GM06990 (cell line): Measurements from ENCODE around the gene CACNA1A.

Source experiments
- DNase-seq: peaks from one replicate; pipeline ENCODE4 v3.0.0-alpha.2; 2011; ENCODE audit not compliant: insufficient read length; ENCODE audit errors: extremely low read depth
- H3K27me3 ChIP-seq: replicated peaks from 2 replicates; pipeline ENCODE4 v1.6.0; 2011; ENCODE audit warnings: low read length; ENCODE audit not compliant: control insufficient read depth, insufficient read depth
- H3K36me3 ChIP-seq: 2 replicates; pipeline ENCODE4 v1.5.1; 2011; ENCODE audit warnings: low read length; ENCODE audit not compliant: control insufficient read depth, insufficient read depth
- H3K4me3 ChIP-seq: replicated peaks from 2 replicates; pipeline ENCODE4 v1.5.1; 2011; ENCODE audit warnings: low read depth, mild to moderate bottlenecking, control low read depth, low read length
- CTCF ChIP-seq: IDR thresholded peaks from 2 replicates; pipeline ENCODE4 v1.5.1; 2011; ENCODE audit warnings: low read length, control low read depth, mild to moderate bottlenecking, inconsistent platforms; ENCODE audit not compliant: insufficient read depth, poor library complexity, severe bottlenecking

Gene CACNA1A

GRCh38 chr19:13347367-13347766, 158.9 kb downstream of the CACNA1A start:
- no peaks in the 10 kb centered on the region for H3K27me3 ChIP-seq
- H3K4me3 ChIP-seq: no peak overlapping the region
- no peak for TF ChIP-seq CTCF
- DNase-seq: no peak
- no peaks in the 10 kb centered on the region for H3K36me3 ChIP-seq

GRCh38 chr19:13343514-13343913, 162.8 kb downstream of the CACNA1A start:
- Histone ChIP-seq H3K27me3 (no peaks in the 10 kb centered on the region), H3K4me3 (no peak overlapping the region), H3K36me3 (no peaks in the 10 kb centered on the region)
- no peak for DNase-seq
- no peak for TF ChIP-seq CTCF

- no peaks in the 10 kb centered on the region for H3K36me3 ChIP-seq
- H3K4me3 ChIP-seq: no peak overlapping the region
- no peak for TF ChIP-seq CTCF
- no peaks in the 10 kb centered on the region for H3K27me3 ChIP-seq
- DNase-seq: no peak
These were observed 163.6 kb downstream of the CACNA1A start for GRCh38 chr19:13342672-13343071.

- DNase-seq: no peak
- no peaks in the 10 kb centered on the region; the same call in 1 of the 2 replicates for H3K27me3 ChIP-seq
- TF ChIP-seq CTCF: no peak
These were observed 166.4 kb downstream of the CACNA1A start for GRCh38 chr19:13339869-13340268.

GRCh38 chr19:13337181-13337580, 169.1 kb downstream of the CACNA1A start:
- TF ChIP-seq CTCF: no peak
- DNase-seq: no peak
- H3K27me3 ChIP-seq: no peaks in the 10 kb centered on the region; the same call in 1 of the 2 replicates

More at GRCh38 chr19:13339869-13340268, 166.4 kb downstream of the CACNA1A start:
- Histone ChIP-seq H3K36me3 (no peaks in the 10 kb centered on the region), H3K4me3 (no peak overlapping the region)

More at GRCh38 chr19:13337181-13337580, 169.1 kb downstream of the CACNA1A start:
- H3K36me3 ChIP-seq: no peaks in the 10 kb centered on the region
- H3K4me3 ChIP-seq: no peak overlapping the region
